HEK293 (cell line): ENCODE data around the gene FRMD5.

Experiments used
- CTCF ChIA-PET: fragments of 350-600 bp; formaldehyde crosslinking; extraction: SDS; loops from one replicate; lab custom pipeline; 2021; ENCODE audit warnings: antibody characterized with exemption; lab: Yijun Ruan, JAX
- POLR2A ChIA-PET: fragments of 300-600 bp; formaldehyde crosslinking; extraction: SDS; loops from one replicate; lab custom pipeline; 2020; ENCODE audit warnings: antibody characterized with exemption, inconsistent platforms; lab: Yijun Ruan, JAX
- H3K27ac ChIP-seq: fragments of 200-500 bp; sonication (Bioruptor generic); 2 replicates; pipeline ENCODE4 v1.5.1; 2014; ENCODE audit warnings: low read depth, low read length, control low read depth, inconsistent platforms; ENCODE audit errors: extremely low read depth
- H3K36me3 ChIP-seq, 2 experiments: fragments of 200-500 bp in 1 of 2; sonication (Bioruptor generic) in 1 of 2; 1 replicate in 1 of 2; 2 replicates in 1 of 2; pipeline ENCODE4 v1.5.1; 2014 to 2017; ENCODE audit warnings: inconsistent platforms in 2 of 2, low read length in 2 of 2; ENCODE audit not compliant: control insufficient read depth in 2 of 2, insufficient read depth in 1 of 2
- H3K4me1 ChIP-seq: fragments of 200-500 bp; sonication (Bioruptor generic); 2 replicates; pipeline ENCODE4 v1.5.1; 2014; ENCODE audit warnings: mild to moderate bottlenecking, low read length, inconsistent platforms; ENCODE audit not compliant: control insufficient read depth, insufficient read depth
- H3K4me3 ChIP-seq: 2 replicates; pipeline ENCODE4 v1.5.1; 2011; ENCODE audit warnings: low read depth, mild to moderate bottlenecking, control low read depth, low read length, moderate library complexity
- H3K9me3 ChIP-seq: fragments of 200-500 bp; sonication (Bioruptor generic); 2 replicates; pipeline ENCODE4 v1.5.1; 2014; ENCODE audit warnings: low read depth, low read length, inconsistent platforms; ENCODE audit not compliant: control insufficient read depth, insufficient read depth
- KLF8 ChIP-seq: fragments of 450-650 bp; formaldehyde crosslinking; IDR thresholded peaks from 2 replicates; pipeline ENCODE4 v1.5.1; 2016; ENCODE audit warnings: missing biosample characterization, missing genetic modification characterization
- SETDB1 ChIP-seq: IDR thresholded peaks from one replicate; pipeline ENCODE4 v1.6.1; 2017; ENCODE audit warnings: mild to moderate bottlenecking, low read length, moderate library complexity, mixed read lengths; ENCODE audit not compliant: insufficient read length
- ZBTB17 ChIP-seq: fragments of 450-650 bp; formaldehyde crosslinking; IDR thresholded peaks from 2 replicates; pipeline ENCODE4 v1.5.1; 2016; ENCODE audit warnings: missing biosample characterization, missing genetic modification characterization
- ZBTB48 ChIP-seq: fragments of 450-650 bp; formaldehyde crosslinking; IDR thresholded peaks from 2 replicates; pipeline ENCODE4 v1.5.1; 2016; ENCODE audit warnings: missing biosample characterization, missing genetic modification characterization
- ZNF132 ChIP-seq: fragments of 450-650 bp; formaldehyde crosslinking; IDR thresholded peaks from 2 replicates; pipeline ENCODE4 v1.5.1; 2017; ENCODE audit warnings: missing biosample characterization, missing genetic modification characterization, borderline replicate concordance
- ZNF19 ChIP-seq: fragments of 450-650 bp; formaldehyde crosslinking; IDR thresholded peaks from 2 replicates; pipeline ENCODE4; 2016; ENCODE audit warnings: missing biosample characterization, missing genetic modification characterization, low read depth
- ZNF24 ChIP-seq: fragments of 450-650 bp; formaldehyde crosslinking; IDR thresholded peaks from 2 replicates; pipeline ENCODE4 v1.5.1; 2016; ENCODE audit warnings: missing biosample characterization, missing genetic modification characterization
- ZNF341 ChIP-seq: fragments of 450-650 bp; formaldehyde crosslinking; IDR thresholded peaks from 2 replicates; pipeline ENCODE4; 2016; ENCODE audit warnings: low read depth, missing biosample characterization, missing genetic modification characterization
- ZNF571 ChIP-seq: fragments of 450-650 bp; formaldehyde crosslinking; IDR thresholded peaks from 2 replicates; pipeline ENCODE4 v1.5.0; 2017; ENCODE audit warnings: missing biosample characterization, missing genetic modification characterization
- ZNF600 ChIP-seq: fragments of 450-650 bp; formaldehyde crosslinking; IDR thresholded peaks from 2 replicates; pipeline ENCODE4 v1.5.1; 2016; ENCODE audit warnings: missing biosample characterization, missing genetic modification characterization
- ZNF623 ChIP-seq: fragments of 450-650 bp; formaldehyde crosslinking; IDR thresholded peaks from 2 replicates; pipeline ENCODE4 v1.5.1; 2016; ENCODE audit warnings: missing biosample characterization, missing genetic modification characterization
- ZNF626 ChIP-seq: fragments of 450-650 bp; sonication (Bioruptor Pico); formaldehyde crosslinking; IDR thresholded peaks from 2 replicates; pipeline ENCODE4 v1.5.1; 2018; ENCODE audit warnings: missing biosample characterization, missing genetic modification characterization, inconsistent platforms
- ZNF629 ChIP-seq: fragments of 450-650 bp; formaldehyde crosslinking; IDR thresholded peaks from 2 replicates; pipeline ENCODE4 v1.5.1; 2017; ENCODE audit warnings: missing biosample characterization, missing genetic modification characterization
- ZNF777 ChIP-seq: fragments of 450-650 bp; formaldehyde crosslinking; IDR thresholded peaks from 2 replicates; pipeline ENCODE4 v1.5.1; 2017; ENCODE audit warnings: missing biosample characterization, missing genetic modification characterization, borderline replicate concordance
- TF ChIP-seq, protein P1 (sequence below): fragments of 450-650 bp; formaldehyde crosslinking; IDR thresholded peaks from 2 replicates; pipeline ENCODE4 v1.5.1; 2016; ENCODE audit warnings: missing biosample characterization, missing genetic modification characterization
- TF ChIP-seq, protein P2 (sequence below): fragments of 450-650 bp; formaldehyde crosslinking; IDR thresholded peaks from 2 replicates; pipeline ENCODE4 v1.5.1; 2016; ENCODE audit warnings: missing biosample characterization, missing genetic modification characterization
- TF ChIP-seq, protein P3 (sequence below): fragments of 450-650 bp; formaldehyde crosslinking; IDR thresholded peaks from 2 replicates; pipeline ENCODE4 v1.5.1; 2017; ENCODE audit warnings: missing biosample characterization, mild to moderate bottlenecking, missing genetic modification characterization, moderate library complexity
- TF ChIP-seq, protein P4 (sequence below): fragments of 450-650 bp; formaldehyde crosslinking; IDR thresholded peaks from 2 replicates; pipeline ENCODE4 v1.5.1; 2016; ENCODE audit warnings: missing biosample characterization, missing genetic modification characterization
- TF ChIP-seq, protein P5 (sequence below): fragments of 450-650 bp; formaldehyde crosslinking; IDR thresholded peaks from 2 replicates; pipeline ENCODE4; 2016; ENCODE audit warnings: missing biosample characterization, missing genetic modification characterization
- TF ChIP-seq, protein P6 (sequence below): fragments of 450-650 bp; formaldehyde crosslinking; IDR thresholded peaks from 2 replicates; pipeline ENCODE4 v1.5.1; 2016; ENCODE audit warnings: missing biosample characterization, missing genetic modification characterization, low read depth
- TF ChIP-seq, protein P7 (sequence below): fragments of 450-650 bp; IDR thresholded peaks from 2 replicates; pipeline ENCODE4 v1.5.1; 2018; ENCODE audit warnings: missing biosample characterization, mild to moderate bottlenecking, missing genetic modification characterization

FRMD5 gene

DNA sequence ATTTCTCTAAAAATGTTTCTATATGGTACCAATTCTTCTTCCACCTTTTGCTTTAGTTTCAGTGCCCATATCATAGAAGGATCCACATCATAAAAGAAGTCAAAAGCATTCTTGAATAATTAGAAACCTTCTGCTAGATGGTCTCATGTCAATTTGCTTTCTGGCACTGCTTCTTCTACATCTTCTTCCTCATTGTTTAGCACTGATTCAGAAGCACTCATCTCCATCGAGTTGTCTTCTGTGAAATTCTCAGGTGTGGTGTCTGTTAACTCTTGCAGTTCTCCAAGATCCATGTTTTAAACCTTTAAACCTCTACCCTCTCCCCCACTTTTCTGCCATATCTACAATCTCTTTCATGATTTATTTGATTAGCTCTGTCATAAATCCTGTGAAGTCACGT, 213.5 kb downstream of the FRMD5 start (continued):
- TF ChIP-seq, protein P1, sequence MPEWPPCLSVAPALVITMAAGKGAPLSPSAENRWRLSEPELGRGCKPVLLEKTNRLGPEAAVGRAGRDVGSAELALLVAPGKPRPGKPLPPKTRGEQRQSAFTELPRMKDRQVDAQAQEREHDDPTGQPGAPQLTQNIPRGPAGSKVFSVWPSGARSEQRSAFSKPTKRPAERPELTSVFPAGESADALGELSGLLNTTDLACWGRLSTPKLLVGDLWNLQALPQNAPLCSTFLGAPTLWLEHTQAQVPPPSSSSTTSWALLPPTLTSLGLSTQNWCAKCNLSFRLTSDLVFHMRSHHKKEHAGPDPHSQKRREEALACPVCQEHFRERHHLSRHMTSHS (tag by site-specific recombination), result no peak
- TF ChIP-seq ZNF19 (tag by site-specific recombination) (no peak), ZNF341 (tag by site-specific recombination) (no peak), ZNF626 (no peak), ZNF571 (tag by site-specific recombination) (no peak), ZNF777 (tag by site-specific recombination) (no peak), ZBTB48 (tag by site-specific recombination) (no peak), KLF8 (no peak), ZBTB17 (no peak), ZNF600 (no peak)
- TF ChIP-seq, protein P2, sequence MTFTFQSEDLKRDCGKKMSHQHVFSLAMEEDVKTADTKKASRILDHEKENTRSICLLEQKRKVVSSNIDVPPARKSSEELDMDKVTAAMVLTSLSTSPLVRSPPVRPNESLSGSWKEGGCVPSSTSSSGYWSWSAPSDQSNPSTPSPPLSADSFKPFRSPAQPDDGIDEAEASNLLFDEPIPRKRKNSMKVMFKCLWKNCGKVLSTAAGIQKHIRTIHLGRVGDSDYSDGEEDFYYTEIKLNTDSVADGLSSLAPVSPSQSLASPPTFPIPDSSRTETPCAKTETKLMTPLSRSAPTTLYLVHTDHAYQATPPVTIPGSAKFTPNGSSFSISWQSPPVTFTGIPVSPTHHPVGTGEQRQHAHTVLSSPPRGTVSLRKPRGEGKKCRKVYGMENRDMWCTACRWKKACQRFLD, result no peak

DNA sequence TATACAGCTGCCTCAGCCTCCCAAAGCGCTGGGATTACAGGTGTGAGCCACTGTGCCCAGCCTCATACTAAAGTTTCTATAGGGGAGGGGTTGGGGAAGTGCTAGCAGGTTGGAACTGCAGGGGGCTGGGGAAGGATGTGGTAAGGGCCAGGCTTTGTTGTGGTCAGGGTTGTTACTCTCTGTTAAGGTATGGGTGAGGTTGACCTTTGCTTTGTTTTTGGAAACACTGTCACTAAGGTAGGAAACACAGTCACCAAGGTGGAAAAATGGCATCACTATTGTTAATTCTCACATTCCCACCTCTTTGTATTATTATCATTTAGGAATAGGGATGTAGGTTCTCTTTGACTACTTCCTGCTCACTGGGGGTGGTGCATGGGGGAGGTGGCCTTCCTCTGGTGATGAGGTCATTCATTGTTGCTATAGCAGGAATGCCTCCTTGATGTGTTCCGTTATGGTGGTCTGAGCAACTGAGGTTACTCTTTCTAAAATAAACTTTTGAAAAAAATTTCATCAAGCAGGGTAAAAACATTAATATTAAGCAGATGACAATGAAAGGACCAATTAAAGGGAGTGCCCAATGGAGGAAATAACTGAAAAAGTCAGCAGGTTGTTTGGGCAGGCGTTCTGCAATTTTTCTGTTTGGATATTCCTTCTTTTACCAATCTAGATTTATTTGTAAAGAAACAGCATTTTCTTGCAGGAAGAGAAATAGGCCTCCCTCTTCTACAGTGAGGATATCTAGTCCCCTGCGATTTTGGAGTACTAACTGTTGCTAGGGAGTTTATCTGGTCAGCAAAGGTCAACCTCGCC, 217.8 kb downstream of the FRMD5 start:
- CTCF ChIA-PET, result no interaction called here

DNA sequence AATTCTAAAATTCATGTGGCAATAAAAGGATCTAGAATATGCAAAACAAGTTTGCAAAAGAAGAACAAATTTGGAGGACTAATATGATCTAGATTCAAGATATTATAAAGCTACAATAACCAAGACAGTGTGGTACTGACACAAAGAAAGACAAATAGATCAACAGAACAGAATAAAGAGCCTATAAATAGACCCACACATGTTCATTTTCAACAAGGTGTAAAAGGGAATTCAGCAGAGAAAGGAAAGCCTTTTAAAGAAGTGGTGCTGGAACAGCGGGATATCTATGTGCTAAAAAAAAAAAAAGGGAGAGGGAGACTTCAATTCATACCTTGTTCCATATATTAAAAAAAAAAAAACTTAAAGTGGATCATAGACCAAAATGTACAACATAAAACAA, 219.3 kb downstream of the FRMD5 start:
- ChIA-PET CTCF (no interaction called here), POLR2A (no interaction called here)
- Histone ChIP-seq H3K27ac (no peak overlapping the region), H3K4me3 (no peak overlapping the region), H3K4me1 (peaks cover 11% of the 10 kb centered on the region), H3K36me3 (no peaks in the 10 kb centered on the region), H3K9me3 (no peaks in the 10 kb centered on the region)
- TF ChIP-seq, protein P3, sequence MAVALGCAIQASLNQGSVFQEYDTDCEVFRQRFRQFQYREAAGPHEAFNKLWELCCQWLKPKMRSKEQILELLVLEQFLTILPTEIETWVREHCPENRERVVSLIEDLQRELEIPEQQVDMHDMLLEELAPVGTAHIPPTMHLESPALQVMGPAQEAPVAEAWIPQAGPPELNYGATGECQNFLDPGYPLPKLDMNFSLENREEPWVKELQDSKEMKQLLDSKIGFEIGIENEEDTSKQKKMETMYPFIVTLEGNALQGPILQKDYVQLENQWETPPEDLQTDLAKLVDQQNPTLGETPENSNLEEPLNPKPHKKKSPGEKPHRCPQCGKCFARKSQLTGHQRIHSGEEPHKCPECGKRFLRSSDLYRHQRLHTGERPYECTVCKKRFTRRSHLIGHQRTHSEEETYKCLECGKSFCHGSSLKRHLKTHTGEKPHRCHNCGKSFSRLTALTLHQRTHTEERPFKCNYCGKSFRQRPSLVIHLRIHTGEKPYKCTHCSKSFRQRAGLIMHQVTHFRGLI, result no peak
- TF ChIP-seq, protein P4, sequence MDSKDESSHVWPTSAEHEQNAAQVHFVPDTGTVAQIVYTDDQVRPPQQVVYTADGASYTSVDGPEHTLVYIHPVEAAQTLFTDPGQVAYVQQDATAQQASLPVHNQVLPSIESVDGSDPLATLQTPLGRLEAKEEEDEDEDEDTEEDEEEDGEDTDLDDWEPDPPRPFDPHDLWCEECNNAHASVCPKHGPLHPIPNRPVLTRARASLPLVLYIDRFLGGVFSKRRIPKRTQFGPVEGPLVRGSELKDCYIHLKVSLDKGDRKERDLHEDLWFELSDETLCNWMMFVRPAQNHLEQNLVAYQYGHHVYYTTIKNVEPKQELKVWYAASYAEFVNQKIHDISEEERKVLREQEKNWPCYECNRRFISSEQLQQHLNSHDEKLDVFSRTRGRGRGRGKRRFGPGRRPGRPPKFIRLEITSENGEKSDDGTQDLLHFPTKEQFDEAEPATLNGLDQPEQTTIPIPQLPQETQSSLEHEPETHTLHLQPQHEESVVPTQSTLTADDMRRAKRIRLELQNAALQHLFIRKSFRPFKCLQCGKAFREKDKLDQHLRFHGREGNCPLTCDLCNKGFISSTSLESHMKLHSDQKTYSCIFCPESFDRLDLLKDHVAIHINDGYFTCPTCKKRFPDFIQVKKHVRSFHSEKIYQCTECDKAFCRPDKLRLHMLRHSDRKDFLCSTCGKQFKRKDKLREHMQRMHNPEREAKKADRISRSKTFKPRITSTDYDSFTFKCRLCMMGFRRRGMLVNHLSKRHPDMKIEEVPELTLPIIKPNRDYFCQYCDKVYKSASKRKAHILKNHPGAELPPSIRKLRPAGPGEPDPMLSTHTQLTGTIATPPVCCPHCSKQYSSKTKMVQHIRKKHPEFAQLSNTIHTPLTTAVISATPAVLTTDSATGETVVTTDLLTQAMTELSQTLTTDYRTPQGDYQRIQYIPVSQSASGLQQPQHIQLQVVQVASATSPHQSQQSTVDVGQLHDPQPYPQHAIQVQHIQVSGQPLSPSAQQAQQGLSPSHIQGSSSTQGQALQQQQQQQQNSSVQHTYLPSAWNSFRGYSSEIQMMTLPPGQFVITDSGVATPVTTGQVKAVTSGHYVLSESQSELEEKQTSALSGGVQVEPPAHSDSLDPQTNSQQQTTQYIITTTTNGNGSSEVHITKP (tag by site-specific recombination), result no peak
- TF ChIP-seq ZNF132 (no peak), ZNF629 (no peak), ZNF623 (tag by site-specific recombination) (no peak), ZNF24 (tag by site-specific recombination) (no peak)
- TF ChIP-seq, protein P5, sequence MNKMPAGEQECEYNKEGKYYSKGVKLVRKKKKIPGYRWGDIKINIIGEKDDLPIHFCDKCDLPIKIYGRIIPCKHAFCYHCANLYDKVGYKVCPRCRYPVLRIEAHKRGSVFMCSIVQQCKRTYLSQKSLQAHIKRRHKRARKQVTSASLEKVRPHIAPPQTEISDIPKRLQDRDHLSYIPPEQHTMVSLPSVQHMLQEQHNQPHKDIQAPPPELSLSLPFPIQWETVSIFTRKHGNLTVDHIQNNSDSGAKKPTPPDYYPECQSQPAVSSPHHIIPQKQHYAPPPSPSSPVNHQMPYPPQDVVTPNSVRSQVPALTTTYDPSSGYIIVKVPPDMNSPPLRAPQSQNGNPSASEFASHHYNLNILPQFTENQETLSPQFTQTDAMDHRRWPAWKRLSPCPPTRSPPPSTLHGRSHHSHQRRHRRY (tag by site-specific recombination), result no peak

More for the DNA sequence above, 217.8 kb downstream of the FRMD5 start:
- POLR2A ChIA-PET, result no interaction called here
- Histone ChIP-seq H3K9me3 (no peaks in the 10 kb centered on the region), H3K4me3 (no peak overlapping the region), H3K36me3 (no peaks in the 10 kb centered on the region), H3K27ac (no peak overlapping the region), H3K4me1 (peaks cover 11% of the 10 kb centered on the region)
- TF ChIP-seq, protein P6, sequence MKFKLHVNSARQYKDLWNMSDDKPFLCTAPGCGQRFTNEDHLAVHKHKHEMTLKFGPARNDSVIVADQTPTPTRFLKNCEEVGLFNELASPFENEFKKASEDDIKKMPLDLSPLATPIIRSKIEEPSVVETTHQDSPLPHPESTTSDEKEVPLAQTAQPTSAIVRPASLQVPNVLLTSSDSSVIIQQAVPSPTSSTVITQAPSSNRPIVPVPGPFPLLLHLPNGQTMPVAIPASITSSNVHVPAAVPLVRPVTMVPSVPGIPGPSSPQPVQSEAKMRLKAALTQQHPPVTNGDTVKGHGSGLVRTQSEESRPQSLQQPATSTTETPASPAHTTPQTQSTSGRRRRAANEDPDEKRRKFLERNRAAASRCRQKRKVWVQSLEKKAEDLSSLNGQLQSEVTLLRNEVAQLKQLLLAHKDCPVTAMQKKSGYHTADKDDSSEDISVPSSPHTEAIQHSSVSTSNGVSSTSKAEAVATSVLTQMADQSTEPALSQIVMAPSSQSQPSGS (tag by site-specific recombination), result 0 out of 2 replicates have a peak, but pooled peaks have one; percentile 29
- TF ChIP-seq SETDB1, result peak; percentile 28
- TF ChIP-seq, protein P7, sequence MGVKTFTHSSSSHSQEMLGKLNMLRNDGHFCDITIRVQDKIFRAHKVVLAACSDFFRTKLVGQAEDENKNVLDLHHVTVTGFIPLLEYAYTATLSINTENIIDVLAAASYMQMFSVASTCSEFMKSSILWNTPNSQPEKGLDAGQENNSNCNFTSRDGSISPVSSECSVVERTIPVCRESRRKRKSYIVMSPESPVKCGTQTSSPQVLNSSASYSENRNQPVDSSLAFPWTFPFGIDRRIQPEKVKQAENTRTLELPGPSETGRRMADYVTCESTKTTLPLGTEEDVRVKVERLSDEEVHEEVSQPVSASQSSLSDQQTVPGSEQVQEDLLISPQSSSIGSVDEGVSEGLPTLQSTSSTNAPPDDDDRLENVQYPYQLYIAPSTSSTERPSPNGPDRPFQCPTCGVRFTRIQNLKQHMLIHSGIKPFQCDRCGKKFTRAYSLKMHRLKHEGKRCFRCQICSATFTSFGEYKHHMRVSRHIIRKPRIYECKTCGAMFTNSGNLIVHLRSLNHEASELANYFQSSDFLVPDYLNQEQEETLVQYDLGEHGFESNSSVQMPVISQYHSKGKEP (tag by site-specific recombination), result no peak
